Activated naive CD4-positive, alpha-beta T cell treated with anti-CD3 and anti-CD28 coated beads, Interleukin-2, amount 10 ng/mL, durations not matched to agents 7 days and 5 days (primary cell): Measurements from ENCODE around the gene MAU2.

Experiments used
- CTCF ChIA-PET: fragments of 350-600 bp; sonication (Branson Sonifier 250); formaldehyde crosslinking; loops from one replicate; lab custom pipeline; 2021; ENCODE audit warnings: antibody characterized with exemption; lab: Charles Lee
- DNase-seq: peaks from one replicate; pipeline ENCODE4 v3.0.0-alpha.2; 2020
- H3K27ac Mint-ChIP-seq: one replicate; pipeline ENCODE4 v1.8.0; 2021; ENCODE audit warnings: mild to moderate bottlenecking, moderate library complexity, mixed read lengths
- H3K27me3 Mint-ChIP-seq: one replicate; pipeline ENCODE4 v1.8.0; 2021; ENCODE audit warnings: mild to moderate bottlenecking, mixed read lengths
- H3K36me3 Mint-ChIP-seq: one replicate; pipeline ENCODE4 v1.8.0; 2021; ENCODE audit warnings: mixed read lengths
- H3K4me1 Mint-ChIP-seq: one replicate; pipeline ENCODE4 v1.8.0; 2021; ENCODE audit warnings: mixed read lengths
- H3K4me3 Mint-ChIP-seq: one replicate; pipeline ENCODE4 v1.8.0; 2021; ENCODE audit warnings: mild to moderate bottlenecking, moderate library complexity, mixed read lengths
- H3K9me3 Mint-ChIP-seq: one replicate; pipeline ENCODE4 v1.8.0; 2021; ENCODE audit warnings: mixed read lengths

The MAU2 gene

GRCh38 chr19:19324059-19324770 lies 3.6 kb downstream of the MAU2 start:
- CTCF ChIA-PET, result interaction anchor here (1.4 kb wide), 1 partner anchor 165 kb away, joined by 3 read pairs; no protein-coding TSS in a partner anchor
- no peaks in the 10 kb centered on the region for H3K27me3 Mint-ChIP-seq
- H3K4me1 Mint-ChIP-seq, result peaks cover 43% of the 10 kb centered on the region
- DNase-seq, result no peak
- no peak overlapping the region for H3K27ac Mint-ChIP-seq
- no peaks in the 10 kb centered on the region for H3K9me3 Mint-ChIP-seq
- H3K36me3 Mint-ChIP-seq, result peaks cover 41% of the 10 kb centered on the region
- H3K4me3 Mint-ChIP-seq, result no peak overlapping the region

- DNase-seq, result no peak
- Mint-ChIP-seq H3K9me3 (no peaks in the 10 kb centered on the region), H3K4me1 (peaks cover 30% of the 10 kb centered on the region), H3K27me3 (no peaks in the 10 kb centered on the region), H3K27ac (no peak overlapping the region), H3K4me3 (no peak overlapping the region), H3K36me3 (peaks cover 46% of the 10 kb centered on the region)
- CTCF ChIA-PET, result no interaction called here
Observed at GRCh38 chr19:19327672-19328071, 7.0 kb downstream of the MAU2 start.

DNA sequence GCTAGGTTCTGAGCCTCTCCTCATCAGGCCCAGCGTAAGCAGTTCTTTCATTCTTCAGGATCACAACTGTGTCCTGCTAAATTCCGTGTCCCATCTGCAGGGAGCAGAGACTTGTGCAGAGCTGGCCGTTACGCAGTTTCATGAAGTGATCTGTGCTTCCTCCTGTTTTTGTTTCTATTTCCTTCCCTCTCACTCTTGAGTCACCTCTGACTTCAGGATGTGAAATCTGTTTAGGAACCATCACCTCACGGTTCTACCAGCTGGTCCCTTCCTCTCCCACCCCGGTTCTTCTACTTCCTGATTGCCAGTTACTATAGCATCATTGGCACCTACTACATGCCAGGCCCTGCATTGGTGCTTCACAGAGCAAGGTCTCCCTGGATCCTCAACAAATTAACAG lies 8.5 kb downstream of the MAU2 start:
- Mint-ChIP-seq H3K4me1 (peaks cover 22% of the 10 kb centered on the region), H3K27me3 (no peaks in the 10 kb centered on the region), H3K9me3 (no peaks in the 10 kb centered on the region), H3K27ac (peak overlapping the region; percentile 87), H3K36me3 (peaks cover 41% of the 10 kb centered on the region), H3K4me3 (no peak overlapping the region)
- CTCF ChIA-PET, result interaction anchor here (1.3 kb wide), 1 partner anchor 22 kb away, joined by 3 read pairs; no protein-coding TSS in a partner anchor
- DNase-seq, result no peak

- Mint-ChIP-seq H3K4me3 (no peak overlapping the region), H3K36me3 (peaks cover 31% of the 10 kb centered on the region), H3K27ac (no peak overlapping the region)
Observed at GRCh38 chr19:19334063-19334988, 13.7 kb downstream of the MAU2 start.

GRCh38 chr19:19334989-19335344 lies 14.3 kb downstream of the MAU2 start:
- no peaks in the 10 kb centered on the region for H3K9me3 Mint-ChIP-seq
- no peaks in the 10 kb centered on the region for H3K27me3 Mint-ChIP-seq
- CTCF ChIA-PET, result no interaction called here
- H3K27ac Mint-ChIP-seq, result no peak overlapping the region
- no peak overlapping the region for H3K4me3 Mint-ChIP-seq
- H3K4me1 Mint-ChIP-seq, result no peaks in the 10 kb centered on the region
- H3K36me3 Mint-ChIP-seq, result peaks cover 29% of the 10 kb centered on the region
- no peak for DNase-seq

More at GRCh38 chr19:19334063-19334988, 13.7 kb downstream of the MAU2 start:
- DNase-seq, result no peak
- CTCF ChIA-PET, result interaction anchor here (0.9 kb wide), 1 partner anchor 188 kb away, joined by 3 read pairs; no protein-coding TSS in a partner anchor
- peaks cover 2% of the 10 kb centered on the region for H3K4me1 Mint-ChIP-seq
- H3K9me3 Mint-ChIP-seq, result no peaks in the 10 kb centered on the region
- H3K27me3 Mint-ChIP-seq, result no peaks in the 10 kb centered on the region

DNA sequence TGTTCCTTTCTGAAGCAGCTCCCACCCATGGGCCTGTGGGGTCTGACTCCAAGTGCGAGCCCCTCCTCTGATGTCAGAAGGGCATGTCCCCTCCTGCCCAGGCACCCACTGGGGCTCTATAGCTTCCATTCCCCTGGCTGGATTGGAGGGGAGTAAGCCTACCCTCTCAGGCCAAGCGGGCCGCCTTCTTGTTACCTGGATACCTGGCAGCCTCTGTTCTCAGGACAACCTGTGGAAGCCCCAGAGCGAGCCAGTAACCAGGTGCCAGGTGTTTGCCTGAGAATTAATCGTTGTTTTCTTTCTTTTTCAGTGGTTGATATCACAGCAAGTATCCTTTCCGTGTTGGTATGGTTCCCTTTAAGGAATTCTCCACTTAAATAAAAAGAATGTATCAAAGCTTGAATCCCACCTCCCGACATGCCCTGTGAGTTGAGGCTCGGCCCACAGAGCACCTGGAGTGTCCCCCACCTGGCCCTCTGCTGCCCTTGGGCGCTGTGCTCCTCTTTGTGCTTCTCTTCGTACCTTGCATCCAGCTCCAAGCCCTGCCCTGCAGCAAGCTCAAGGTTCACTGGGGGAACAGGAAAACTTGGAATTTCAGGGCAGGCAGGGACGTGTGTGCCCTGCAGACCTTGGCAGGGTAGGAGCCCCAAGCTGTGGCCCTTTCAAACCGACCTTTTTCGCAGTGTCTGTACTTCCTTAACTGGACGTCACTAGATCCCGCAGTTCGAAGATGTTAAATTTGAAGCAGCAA lies 15.0 kb downstream of the MAU2 start:
- Mint-ChIP-seq H3K27ac (no peak overlapping the region), H3K9me3 (no peaks in the 10 kb centered on the region), H3K36me3 (peaks cover 29% of the 10 kb centered on the region), H3K4me1 (no peaks in the 10 kb centered on the region), H3K27me3 (no peaks in the 10 kb centered on the region), H3K4me3 (no peak overlapping the region)
- DNase-seq, result no peak
- CTCF ChIA-PET, result no interaction called here

GRCh38 chr19:19336597-19336996 lies 16.0 kb downstream of the MAU2 start:
- H3K27me3 Mint-ChIP-seq, result no peaks in the 10 kb centered on the region
- H3K27ac Mint-ChIP-seq, result no peak overlapping the region
- peaks cover 28% of the 10 kb centered on the region for H3K36me3 Mint-ChIP-seq
- DNase-seq, result no peak
- CTCF ChIA-PET, result no interaction called here
- no peak overlapping the region for H3K4me3 Mint-ChIP-seq
- no peaks in the 10 kb centered on the region for H3K9me3 Mint-ChIP-seq
- no peaks in the 10 kb centered on the region for H3K4me1 Mint-ChIP-seq

DNA sequence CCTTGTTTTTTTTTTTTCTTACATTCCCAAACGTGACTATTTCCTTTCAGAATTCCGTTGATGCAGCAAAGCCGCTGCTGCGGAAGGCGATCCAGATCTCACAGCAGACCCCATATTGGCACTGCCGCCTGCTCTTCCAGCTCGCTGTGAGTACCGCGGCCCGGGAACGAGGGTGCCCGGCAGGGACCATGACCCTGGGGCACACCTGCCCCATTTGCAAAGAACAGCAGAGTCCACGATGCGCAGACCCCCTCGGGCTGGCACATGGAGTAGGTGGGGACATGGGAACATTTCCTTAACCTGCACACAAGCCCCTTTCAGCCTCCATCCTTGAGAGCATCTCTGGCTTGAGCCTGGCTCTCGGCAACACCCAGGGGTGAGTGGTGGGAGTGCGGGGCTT lies 16.5 kb downstream of the MAU2 start:
- Mint-ChIP-seq H3K4me1 (no peaks in the 10 kb centered on the region), H3K36me3 (peaks cover 25% of the 10 kb centered on the region), H3K4me3 (no peak overlapping the region), H3K27ac (no peak overlapping the region), H3K9me3 (no peaks in the 10 kb centered on the region), H3K27me3 (no peaks in the 10 kb centered on the region)
- DNase-seq, result no peak
- CTCF ChIA-PET, result no interaction called here

- CTCF ChIA-PET, result no interaction called here
- Mint-ChIP-seq H3K4me3 (no peak overlapping the region), H3K9me3 (no peaks in the 10 kb centered on the region), H3K27me3 (no peaks in the 10 kb centered on the region), H3K36me3 (peaks cover 25% of the 10 kb centered on the region), H3K4me1 (no peaks in the 10 kb centered on the region), H3K27ac (no peak overlapping the region)
- DNase-seq, result no peak
Observed at GRCh38 chr19:19338082-19338481, 17.5 kb downstream of the MAU2 start.

DNA sequence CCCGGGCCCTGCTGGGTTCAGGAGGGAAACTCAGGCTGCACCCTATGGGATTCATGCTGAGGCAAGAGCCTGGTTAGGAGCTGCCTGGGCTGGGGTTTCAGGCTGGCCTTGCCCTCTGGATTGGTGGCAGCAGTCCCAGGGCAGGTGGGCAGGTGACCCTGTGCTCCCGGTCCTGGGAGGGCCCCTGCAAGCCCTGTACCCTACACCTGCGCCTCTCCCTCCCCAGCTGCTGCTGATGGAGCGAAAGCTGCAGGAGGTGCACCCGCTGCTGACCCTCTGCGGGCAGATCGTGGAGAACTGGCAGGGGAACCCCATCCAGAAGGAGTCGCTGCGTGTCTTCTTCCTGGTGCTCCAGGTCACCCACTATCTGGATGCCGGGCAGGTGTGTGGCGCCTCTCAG lies 20.4 kb downstream of the MAU2 start:
- Mint-ChIP-seq H3K36me3 (peaks cover 29% of the 10 kb centered on the region), H3K4me3 (no peak overlapping the region), H3K4me1 (no peaks in the 10 kb centered on the region), H3K27ac (no peak overlapping the region), H3K27me3 (no peaks in the 10 kb centered on the region), H3K9me3 (no peaks in the 10 kb centered on the region)
- CTCF ChIA-PET, result no interaction called here
- DNase-seq, result no peak

- Mint-ChIP-seq H3K27me3 (no peaks in the 10 kb centered on the region), H3K4me3 (no peak overlapping the region), H3K9me3 (no peaks in the 10 kb centered on the region), H3K36me3 (peaks cover 35% of the 10 kb centered on the region), H3K4me1 (no peaks in the 10 kb centered on the region), H3K27ac (no peak overlapping the region)
- CTCF ChIA-PET, result interaction anchor here (0.7 kb wide), 1 partner anchor 20 kb away, joined by 3 read pairs; no protein-coding TSS in a partner anchor
- DNase-seq, result no peak
Observed at GRCh38 chr19:19342086-19343015, 21.7 kb downstream of the MAU2 start.

DNA sequence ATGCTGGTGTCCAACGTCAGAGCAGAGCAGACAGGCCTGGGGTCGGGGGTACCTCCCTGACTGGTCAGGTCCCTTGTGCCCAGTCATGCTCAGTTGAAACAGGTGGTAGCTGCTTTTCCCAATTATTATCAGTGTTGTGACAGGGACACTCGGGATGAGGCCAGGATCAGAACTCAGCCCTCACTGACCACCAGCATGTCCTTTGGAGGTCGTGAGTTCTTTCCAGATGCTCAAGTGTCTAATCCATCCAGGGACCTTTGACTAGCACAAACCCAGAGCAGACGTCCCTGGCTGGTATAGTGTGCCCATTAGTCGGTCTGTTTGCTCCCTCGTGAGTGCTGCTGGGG lies 22.4 kb downstream of the MAU2 start:
- no peak overlapping the region for H3K27ac Mint-ChIP-seq
- no peaks in the 10 kb centered on the region for H3K27me3 Mint-ChIP-seq

GRCh38 chr19:19343762-19344161 lies 23.1 kb downstream of the MAU2 start:
- Mint-ChIP-seq H3K9me3 (no peaks in the 10 kb centered on the region), H3K27me3 (no peaks in the 10 kb centered on the region), H3K4me3 (no peak overlapping the region), H3K27ac (no peak overlapping the region), H3K4me1 (no peaks in the 10 kb centered on the region), H3K36me3 (peaks cover 28% of the 10 kb centered on the region)
- CTCF ChIA-PET, result no interaction called here
- no peak for DNase-seq

More for the DNA sequence above, 22.4 kb downstream of the MAU2 start:
- H3K4me3 Mint-ChIP-seq, result no peak overlapping the region
- H3K36me3 Mint-ChIP-seq, result peaks cover 34% of the 10 kb centered on the region
- CTCF ChIA-PET, result interaction anchor here (0.7 kb wide), 1 partner anchor 19 kb away, joined by 3 read pairs; no protein-coding TSS in a partner anchor
- H3K9me3 Mint-ChIP-seq, result no peaks in the 10 kb centered on the region
- DNase-seq, result no peak
- H3K4me1 Mint-ChIP-seq, result no peaks in the 10 kb centered on the region
